Smooth muscle cell (in vitro differentiated cells): ENCODE data around the gene PPP2R5C. TPM values are rescaled to one million over a fixed set of nuclear protein-coding genes. Genes with fewer than 3 reads are reported as not detected.

Experiments used
- DNase-seq: peaks from one replicate; lab custom pipeline; 2025; ENCODE audit not compliant: unreplicated experiment; lab: John Stamatoyannopoulos, UW
- H2AFZ ChIP-seq: fragments of 200-600 bp; sonication (generic); 2 replicates; pipeline ENCODE4 v1.6.0; 2016; ENCODE audit warnings: antibody characterized with exemption, low read depth, mild to moderate bottlenecking
- H3F3A ChIP-seq: fragments of 200-600 bp; sonication (generic); 2 replicates; pipeline ENCODE4 v1.6.0; 2017; ENCODE audit warnings: antibody characterized with exemption, low read depth
- H3K27ac ChIP-seq: fragments of 200-600 bp; sonication (generic); 2 replicates; pipeline ENCODE4 v1.5.1; 2016; ENCODE audit warnings: low read depth, mild to moderate bottlenecking
- H3K27me3 ChIP-seq: fragments of 200-600 bp; sonication (generic); 2 replicates; pipeline ENCODE4 v1.6.1; 2016; ENCODE audit warnings: low read depth, mild to moderate bottlenecking
- H3K36me3 ChIP-seq: fragments of 200-600 bp; sonication (generic); 2 replicates; pipeline ENCODE4 v1.5.1; 2016; ENCODE audit warnings: low read depth
- H3K4me1 ChIP-seq: fragments of 200-600 bp; sonication (generic); 2 replicates; pipeline ENCODE4 v1.5.1; 2016; ENCODE audit warnings: low read depth
- H3K4me2 ChIP-seq: fragments of 200-600 bp; sonication (generic); 2 replicates; pipeline ENCODE4 v1.6.0; 2016; ENCODE audit warnings: mild to moderate bottlenecking
- H3K4me3 ChIP-seq: fragments of 200-600 bp; sonication (generic); 2 replicates; pipeline ENCODE4 v1.5.1; 2016; ENCODE audit warnings: mild to moderate bottlenecking
- H3K79me2 ChIP-seq: fragments of 200-600 bp; sonication (generic); 2 replicates; pipeline ENCODE4 v1.6.0; 2016; ENCODE audit warnings: low read depth, mild to moderate bottlenecking
- H3K9ac ChIP-seq: fragments of 200-600 bp; sonication (generic); 2 replicates; pipeline ENCODE4 v1.6.0; 2016; ENCODE audit warnings: low read depth
- H3K9me3 ChIP-seq: fragments of 200-600 bp; sonication (generic); replicated peaks from 2 replicates; pipeline ENCODE4 v1.5.1; 2016; ENCODE audit warnings: low read depth
- H4K20me1 ChIP-seq: fragments of 200-600 bp; sonication (generic); 2 replicates; pipeline ENCODE4 v1.6.0; 2016; ENCODE audit warnings: low read depth
- WGBS: methylation state at CpG from one replicate; pipeline ENCODE4 v1.1.7; 2016; ENCODE audit warnings: low lambda C conversion rate; 5-methylcytosine and 5-hydroxymethylcytosine counted together
- polyA plus RNA-seq: library from polyadenylated mRNA; unstranded; fragments of >200 nt; fragmentation: Nextera tagmentation; extraction: Ambion mirVana; gene quantifications from 2 replicates; pipeline ENCODE4 v1.2.1, GENCODE V29; 2016
- total RNA-seq: library from RNA; depleted of rRNA; stranded (reverse); fragments of >200 nt; gene quantifications from 2 replicates; pipeline ENCODE4 v1.2.3, GENCODE V29; 2014
- TF ChIP-seq, protein P1 (sequence below): fragments of 200-600 bp; sonication (generic); IDR thresholded peaks from 2 replicates; pipeline ENCODE4 v1.5.1; 2017; ENCODE audit warnings: borderline replicate concordance, mild to moderate bottlenecking, antibody characterized with exemption; ENCODE audit not compliant: insufficient read depth, poor library complexity, severe bottlenecking

PPP2R5C gene
- total and polyA plus RNA-seq, 2 experiments from 2014 or later: 63.6 to 92.7 TPM

DNA sequence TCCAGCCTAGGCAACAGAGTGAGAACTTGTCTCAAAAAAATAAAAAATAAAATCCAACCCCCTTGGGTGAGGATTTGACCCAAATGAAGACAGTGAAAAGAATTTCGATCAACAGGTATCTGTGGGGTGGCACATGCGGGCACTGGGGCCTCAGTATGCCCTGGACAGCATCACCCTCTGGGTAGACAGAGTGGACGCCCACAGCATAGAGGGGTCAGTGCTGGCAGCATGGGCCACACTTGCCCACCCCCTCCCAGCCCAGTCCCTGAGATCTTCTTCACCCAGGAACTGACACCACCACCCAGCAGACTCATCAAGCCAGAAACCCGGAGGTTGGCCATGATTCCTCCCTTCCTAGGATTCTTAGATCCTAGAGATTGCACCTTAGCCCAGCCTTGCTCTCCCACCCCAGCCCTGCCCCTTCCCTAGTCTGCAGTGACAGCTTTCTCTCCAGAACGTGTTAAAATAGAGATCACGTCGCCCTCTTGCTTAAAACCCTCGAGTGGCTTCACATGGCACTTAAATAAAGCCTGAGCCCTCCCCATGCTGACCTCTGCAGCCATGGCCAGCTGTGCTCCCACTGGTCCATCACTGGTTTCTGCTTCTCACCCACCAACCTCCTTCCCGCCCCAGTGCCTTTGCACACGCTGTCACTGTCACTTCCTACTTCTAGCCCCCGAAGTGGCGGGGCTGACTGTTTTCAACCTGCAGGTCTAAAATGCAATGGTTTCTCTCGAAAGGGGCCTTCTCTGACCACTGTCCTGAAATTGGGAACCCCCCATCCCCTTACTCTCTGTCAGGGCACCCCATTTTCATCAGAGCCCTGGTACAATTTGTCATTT, 176.6 kb downstream of the PPP2R5C start:
- no peaks in the 10 kb centered on the region for H3K4me1 ChIP-seq
- H3K4me3 ChIP-seq: no peak overlapping the region
- H3K4me2 ChIP-seq: no peak overlapping the region
- 75% methylated on average over 12 of the region's 13 CpGs for WGBS
- H3K36me3 ChIP-seq: no peaks in the 10 kb centered on the region
- H3F3A ChIP-seq: no peaks in the 10 kb centered on the region
- TF ChIP-seq, protein P1, sequence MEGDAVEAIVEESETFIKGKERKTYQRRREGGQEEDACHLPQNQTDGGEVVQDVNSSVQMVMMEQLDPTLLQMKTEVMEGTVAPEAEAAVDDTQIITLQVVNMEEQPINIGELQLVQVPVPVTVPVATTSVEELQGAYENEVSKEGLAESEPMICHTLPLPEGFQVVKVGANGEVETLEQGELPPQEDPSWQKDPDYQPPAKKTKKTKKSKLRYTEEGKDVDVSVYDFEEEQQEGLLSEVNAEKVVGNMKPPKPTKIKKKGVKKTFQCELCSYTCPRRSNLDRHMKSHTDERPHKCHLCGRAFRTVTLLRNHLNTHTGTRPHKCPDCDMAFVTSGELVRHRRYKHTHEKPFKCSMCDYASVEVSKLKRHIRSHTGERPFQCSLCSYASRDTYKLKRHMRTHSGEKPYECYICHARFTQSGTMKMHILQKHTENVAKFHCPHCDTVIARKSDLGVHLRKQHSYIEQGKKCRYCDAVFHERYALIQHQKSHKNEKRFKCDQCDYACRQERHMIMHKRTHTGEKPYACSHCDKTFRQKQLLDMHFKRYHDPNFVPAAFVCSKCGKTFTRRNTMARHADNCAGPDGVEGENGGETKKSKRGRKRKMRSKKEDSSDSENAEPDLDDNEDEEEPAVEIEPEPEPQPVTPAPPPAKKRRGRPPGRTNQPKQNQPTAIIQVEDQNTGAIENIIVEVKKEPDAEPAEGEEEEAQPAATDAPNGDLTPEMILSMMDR: no peak
- no peaks in the 10 kb centered on the region for H3K27me3 ChIP-seq
- H3K9ac ChIP-seq: no peak overlapping the region
- no peaks in the 10 kb centered on the region for H4K20me1 ChIP-seq
- no peaks in the 10 kb centered on the region for H3K9me3 ChIP-seq
- H3K79me2 ChIP-seq: no peaks in the 10 kb centered on the region
- DNase-seq: no peak
- no peak overlapping the region for H3K27ac ChIP-seq
- H2AFZ ChIP-seq: no peak overlapping the region

DNA sequence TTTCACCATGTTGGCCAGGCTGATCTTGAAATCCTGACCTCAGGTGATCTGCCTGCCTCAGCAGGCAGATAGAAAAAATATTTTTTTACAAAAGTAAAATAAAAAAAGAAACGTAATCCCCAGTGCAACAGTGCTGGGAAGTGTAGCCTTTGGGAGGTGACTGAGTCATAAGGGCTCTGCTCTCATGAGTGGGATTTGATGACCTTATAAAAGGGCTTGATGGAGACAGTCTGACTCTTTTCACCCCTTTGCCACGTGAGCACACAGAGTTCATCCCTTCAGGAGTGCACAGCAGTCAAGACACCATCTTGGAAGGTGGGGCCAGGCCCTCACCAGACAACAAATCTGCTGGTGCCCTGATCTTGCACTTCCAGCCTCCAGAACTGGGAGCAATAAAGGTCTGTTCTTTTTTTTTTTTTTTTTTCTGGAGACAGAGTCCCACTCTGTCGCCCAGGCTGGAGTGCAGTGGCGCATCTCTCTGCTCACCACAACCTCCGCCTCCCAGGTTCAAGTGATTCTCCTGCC, 178.2 kb downstream of the PPP2R5C start:
- Histone ChIP-seq H3F3A (no peaks in the 10 kb centered on the region), H3K36me3 (no peaks in the 10 kb centered on the region), H3K4me2 (no peak overlapping the region), H3K9me3 (no peaks in the 10 kb centered on the region), H3K4me3 (no peak overlapping the region), H3K27ac (no peak overlapping the region), H3K9ac (no peak overlapping the region), H3K79me2 (no peaks in the 10 kb centered on the region), H3K4me1 (no peaks in the 10 kb centered on the region), H2AFZ (no peak overlapping the region), H3K27me3 (no peaks in the 10 kb centered on the region), H4K20me1 (no peaks in the 10 kb centered on the region)
- DNase-seq: no peak
- 62% methylated on average over 5 of the region's 5 CpGs for WGBS
- TF ChIP-seq, protein P1: no peak

DNA sequence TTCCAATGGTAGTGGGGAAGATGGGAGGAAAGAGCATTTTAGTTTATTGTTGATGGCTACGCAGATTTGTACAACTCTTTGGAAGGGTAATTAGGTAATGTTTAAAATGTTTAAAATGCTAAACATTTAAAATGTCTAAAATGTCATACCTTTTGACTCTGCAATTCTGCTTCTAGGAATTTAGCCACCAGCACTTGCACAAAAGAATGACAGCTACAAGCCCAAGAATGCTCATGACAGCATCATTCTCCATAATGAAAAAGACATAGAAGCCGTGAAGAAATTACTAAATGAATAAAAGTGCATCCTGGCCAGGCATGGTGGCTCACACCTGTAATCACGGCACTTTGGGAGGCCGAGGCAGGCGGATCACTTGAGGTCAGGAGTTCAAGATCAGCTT, 182.9 kb downstream of the PPP2R5C start:
- no peaks in the 10 kb centered on the region for H3K9me3 ChIP-seq
- H3K4me3 ChIP-seq: no peak overlapping the region
- H3F3A ChIP-seq: no peaks in the 10 kb centered on the region
- H3K36me3 ChIP-seq: no peaks in the 10 kb centered on the region
- H3K4me2 ChIP-seq: no peak overlapping the region
- TF ChIP-seq, protein P1: no peak
- peaks cover 8% of the 10 kb centered on the region for H3K79me2 ChIP-seq
- H3K27ac ChIP-seq: no peak overlapping the region
- H3K9ac ChIP-seq: no peak overlapping the region
- DNase-seq: no peak
- no peaks in the 10 kb centered on the region for H3K27me3 ChIP-seq
- peaks cover 6% of the 10 kb centered on the region for H3K4me1 ChIP-seq
- no peaks in the 10 kb centered on the region for H4K20me1 ChIP-seq
- H2AFZ ChIP-seq: no peak overlapping the region
- WGBS: 79% methylated on average over 5 of the region's 5 CpGs
